Astrocyte of the spinal cord (primary cell): ENCODE measurements around the gene LSM5.

Experiments
- DNase-seq: peaks from one replicate; pipeline ENCODE4 v3.0.0; 2011; ENCODE audit warnings: low read depth, low spot score
- H3K4me3 ChIP-seq: 2 replicates; pipeline ENCODE4 v1.5.1; 2011; ENCODE audit warnings: low read depth, mild to moderate bottlenecking, low read length, moderate library complexity
- in situ Hi-C: cut with HindIII; loops from 2 replicates; pipeline ENCODE4 v1.10.0; 2017; ENCODE audit warnings: low sequenced_read_pairs
- TF ChIP-seq, protein P1 (sequence below): IDR thresholded peaks from 2 replicates; pipeline ENCODE4 v1.5.1; 2012; ENCODE audit warnings: low read depth, mild to moderate bottlenecking, low read length, inconsistent platforms

LSM5 gene

DNA sequence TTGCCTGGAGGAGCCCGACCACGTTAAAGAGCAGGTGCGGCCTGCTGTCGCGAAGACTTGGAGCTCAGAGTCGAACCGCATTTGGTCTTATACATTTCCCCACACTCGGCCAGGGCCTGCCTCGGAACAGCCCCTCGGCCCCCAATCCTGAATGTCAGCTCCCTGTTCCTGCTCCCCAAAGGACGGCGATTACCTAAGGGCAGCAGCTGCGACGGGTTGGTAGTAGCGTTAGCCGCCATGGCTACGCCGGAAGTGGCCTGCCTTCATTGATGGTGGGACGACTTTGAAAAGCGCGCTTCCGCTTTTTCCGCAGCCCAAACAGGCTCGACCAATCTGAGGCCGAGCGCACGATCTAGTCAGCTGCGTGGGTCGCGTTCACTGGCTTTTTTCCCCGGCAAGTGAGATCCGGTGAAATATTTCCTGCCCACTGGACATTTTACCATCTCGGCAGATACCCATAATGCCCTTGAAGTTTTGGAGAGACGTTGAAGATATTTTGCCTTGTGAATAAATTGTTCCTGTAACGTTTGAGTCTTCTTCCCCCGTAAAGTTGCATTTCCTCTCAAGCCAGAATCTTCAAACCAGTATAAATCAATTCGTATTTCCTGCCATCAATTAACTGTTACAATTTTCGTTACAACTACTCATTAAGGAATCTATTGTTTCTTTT, at the start of gene LSM5:
TSS of gene LSM5 (minus strand) at position 254 of the 670 bp plus-strand sequence. CDS start at position 239, 15 bp downstream.
- H3K4me3 ChIP-seq = peak within 1 kb of the TSS; percentile 90
- TF ChIP-seq, protein P1, sequence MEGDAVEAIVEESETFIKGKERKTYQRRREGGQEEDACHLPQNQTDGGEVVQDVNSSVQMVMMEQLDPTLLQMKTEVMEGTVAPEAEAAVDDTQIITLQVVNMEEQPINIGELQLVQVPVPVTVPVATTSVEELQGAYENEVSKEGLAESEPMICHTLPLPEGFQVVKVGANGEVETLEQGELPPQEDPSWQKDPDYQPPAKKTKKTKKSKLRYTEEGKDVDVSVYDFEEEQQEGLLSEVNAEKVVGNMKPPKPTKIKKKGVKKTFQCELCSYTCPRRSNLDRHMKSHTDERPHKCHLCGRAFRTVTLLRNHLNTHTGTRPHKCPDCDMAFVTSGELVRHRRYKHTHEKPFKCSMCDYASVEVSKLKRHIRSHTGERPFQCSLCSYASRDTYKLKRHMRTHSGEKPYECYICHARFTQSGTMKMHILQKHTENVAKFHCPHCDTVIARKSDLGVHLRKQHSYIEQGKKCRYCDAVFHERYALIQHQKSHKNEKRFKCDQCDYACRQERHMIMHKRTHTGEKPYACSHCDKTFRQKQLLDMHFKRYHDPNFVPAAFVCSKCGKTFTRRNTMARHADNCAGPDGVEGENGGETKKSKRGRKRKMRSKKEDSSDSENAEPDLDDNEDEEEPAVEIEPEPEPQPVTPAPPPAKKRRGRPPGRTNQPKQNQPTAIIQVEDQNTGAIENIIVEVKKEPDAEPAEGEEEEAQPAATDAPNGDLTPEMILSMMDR = no peak
- in situ Hi-C loops = no loop called here
- DNase-seq = peak; percentile 96

DNA sequence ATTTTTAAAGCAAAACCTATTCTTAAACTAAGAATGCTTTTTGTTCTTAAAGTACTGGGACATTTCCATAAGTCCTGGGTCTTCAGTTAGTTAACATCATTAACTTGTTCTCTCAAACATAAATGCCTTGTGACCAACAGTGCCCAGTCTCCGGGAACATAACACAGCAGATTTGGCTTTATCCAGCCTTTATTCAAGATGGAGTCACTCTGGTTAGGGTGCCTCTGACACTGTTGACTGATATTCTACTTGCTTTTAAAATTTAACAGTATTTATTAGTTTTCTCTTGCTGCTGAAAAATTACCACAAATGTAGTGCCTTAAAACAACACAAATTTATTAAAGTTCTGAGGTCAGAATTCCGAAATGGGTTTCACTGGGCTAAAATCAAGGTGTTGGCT, 49.2 kb upstream of the LSM5 start:
- TF ChIP-seq, protein P1 = no peak
- no peak overlapping the region for H3K4me3 ChIP-seq
- DNase-seq = no peak
- in situ Hi-C loops = no loop called here

DNA sequence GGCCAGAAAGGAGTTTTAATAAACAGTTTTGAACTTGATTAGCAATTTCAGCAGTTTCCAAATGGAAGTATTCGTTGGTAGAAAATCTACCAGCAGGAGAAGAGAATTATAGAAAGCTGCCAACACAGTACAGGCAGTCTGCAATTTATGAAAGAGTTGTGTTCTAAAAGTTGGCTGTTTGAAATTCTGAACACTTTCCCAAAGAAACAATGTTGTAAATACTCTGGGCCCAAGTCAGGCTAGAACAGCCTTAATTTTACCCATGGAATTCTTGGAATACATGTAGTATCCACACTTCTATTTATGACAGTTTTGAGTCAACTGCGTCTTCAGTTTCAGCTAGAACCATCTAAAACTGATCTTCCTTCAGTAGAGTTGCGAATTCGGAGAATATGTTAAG, 47.6 kb upstream of the LSM5 start:
- in situ Hi-C loops = no loop called here
- TF ChIP-seq, protein P1 = no peak
- no peak overlapping the region for H3K4me3 ChIP-seq
- DNase-seq = no peak

DNA sequence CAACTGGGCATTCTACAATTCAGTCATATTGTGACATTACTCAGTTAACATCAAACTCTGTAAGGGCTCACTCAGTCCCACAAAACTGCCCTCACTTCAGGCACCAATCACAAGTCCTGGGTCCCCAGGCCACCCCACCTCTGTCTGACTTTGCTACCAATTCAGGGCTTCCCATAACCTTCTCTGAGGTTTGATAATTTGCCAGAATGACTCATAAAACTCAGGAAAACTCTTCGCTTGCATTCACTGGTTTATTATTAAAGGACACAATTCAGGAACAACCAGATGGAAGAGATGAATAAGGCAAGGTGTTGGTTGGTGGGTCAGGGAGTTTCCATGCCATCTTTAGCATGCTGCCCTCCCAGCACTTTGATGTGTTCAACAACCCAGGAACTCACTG, 46.4 kb upstream of the LSM5 start:
- peak; percentile 84 for DNase-seq
- in situ Hi-C loops = no loop called here
- TF ChIP-seq, protein P1 = no peak
- no peak overlapping the region for H3K4me3 ChIP-seq

DNA sequence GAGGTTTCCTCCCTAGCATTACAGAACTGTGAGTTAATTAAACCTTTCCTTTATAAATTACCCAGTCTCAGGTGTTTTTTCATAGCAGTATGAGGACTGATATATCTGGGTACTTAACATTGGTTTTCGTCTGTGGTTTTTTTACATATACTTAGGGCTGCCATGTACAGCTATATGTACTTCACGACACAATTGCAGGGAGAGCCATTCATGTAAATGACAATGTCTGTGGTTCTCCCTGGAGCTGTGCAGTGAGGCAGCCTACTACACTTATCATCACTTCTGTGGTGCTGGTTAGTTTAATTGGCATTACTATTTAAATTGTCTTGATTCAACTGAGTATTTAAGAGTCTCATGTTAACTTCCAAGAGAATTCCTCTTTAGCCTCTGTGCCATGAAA, 45.8 kb upstream of the LSM5 start:
- DNase-seq = no peak
- no peak overlapping the region for H3K4me3 ChIP-seq
- in situ Hi-C loops = no loop called here
- TF ChIP-seq, protein P1 = no peak

DNA sequence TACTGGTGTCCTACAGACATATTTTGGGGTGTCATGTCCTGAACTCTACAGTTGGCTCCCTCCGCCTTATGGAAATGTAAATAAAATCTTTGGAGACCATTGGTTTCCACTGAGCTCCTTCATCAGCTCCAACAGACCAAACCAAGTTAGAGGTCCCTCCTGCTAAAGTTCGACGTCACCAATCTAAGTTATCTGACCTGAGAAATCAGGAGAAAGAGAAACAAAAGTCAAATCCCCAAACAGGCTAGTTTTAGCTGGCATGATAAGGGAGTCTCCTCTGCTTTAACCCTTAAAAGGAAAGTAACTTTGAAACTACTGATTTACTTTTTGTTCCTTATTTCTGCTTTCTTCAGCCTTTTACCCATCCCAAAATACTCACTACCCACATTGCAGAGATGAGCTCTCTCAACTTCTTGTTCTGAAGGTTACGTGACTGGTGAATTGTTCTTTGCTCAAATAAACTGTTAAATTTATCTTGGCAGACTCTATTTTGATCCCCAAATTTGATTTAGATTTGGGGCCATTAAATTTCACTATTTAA, 45.1 kb upstream of the LSM5 start:
- no peak for DNase-seq
- in situ Hi-C loops = no loop called here
- no peak overlapping the region for H3K4me3 ChIP-seq
- TF ChIP-seq, protein P1 = no peak
